ENCODE measurements around the gene CASP4.

Gene CASP4

GRCh38 chr11:104895634-104896033 is 72.7 kb downstream of the CASP4 start:
- no peak for DNase-seq (ENCODE audit: low read depth in 2 of 3, low spot score in 1 of 3)

GRCh38 chr11:104893876-104894275 is 74.5 kb downstream of the CASP4 start:
- DNase-seq (ENCODE audit: low read depth in 2 of 3, low spot score in 1 of 3) = no peak

All from stimulated activated CD4-positive, alpha-beta T cell treated with anti-CD3 and anti-CD28 coated beads, Interleukin-12 subunit alpha, Interleukin-12 subunit beta, amount 100 ng/mL, for 48 hours (primary cell).